NT2/D1 (cell line): ENCODE data around the gene IER3.

Experiments used
- SUZ12 ChIP-seq: IDR thresholded peaks from 2 replicates; pipeline ENCODE4 v1.6.1; 2011; ENCODE audit not compliant: insufficient read length, insufficient read depth; ENCODE audit errors: extremely low read depth
- YY1 ChIP-seq: IDR thresholded peaks from 2 replicates; pipeline ENCODE4 v1.6.1; 2011; ENCODE audit not compliant: insufficient read length, insufficient read depth
- ZNF274 ChIP-seq: IDR thresholded peaks from 2 replicates; pipeline ENCODE4 v1.6.1; 2011; ENCODE audit warnings: mild to moderate bottlenecking, low read depth, low read length

- TF ChIP-seq YY1 = no peak
- TF ChIP-seq SUZ12 = no peak
- no peak for TF ChIP-seq ZNF274
Measured at GRCh38 chr6:30720738-30721197, 23.6 kb downstream of the IER3 start.
